ENCODE results near the gene PTPRG. TPM values are rescaled to one million over a fixed set of nuclear protein-coding genes. Genes with fewer than 3 reads are reported as not detected.
"Not testable (repeated sequence)": the region's sequence is repeated elsewhere in the genome, so short reads cannot be mapped to it uniquely, and the experiment has no call there.

PTPRG gene
- total RNA-seq, 2 experiments from 2014 or later, result 0.13 to 0.70 TPM

GRCh38 chr3:61812517-61812916, 251.1 kb downstream of the PTPRG start:
- H2AFZ ChIP-seq (ENCODE audit: low read length), result no peak overlapping the region
- BruUV-seq (replicated peaks), result no TSS peak
- POLR2A ChIA-PET, result no interaction called here

GRCh38 chr3:61813636-61814035, 252.3 kb downstream of the PTPRG start:
- Histone ChIP-seq H3K4me2 (ENCODE audit: low read length) (no peak overlapping the region), H3K4me3 (ENCODE audit: low read depth, low read length, poor library complexity, severe bottlenecking) (no peak overlapping the region), H3K27ac (ENCODE audit: low read depth, low read length, poor library complexity, severe bottlenecking) (no peak overlapping the region), H3K36me3 (ENCODE audit: insufficient read depth, low read length) (no peaks in the 10 kb centered on the region), H3K9me3 (ENCODE audit: low read length) (no peaks in the 10 kb centered on the region), H4K20me1 (ENCODE audit: insufficient read depth, low read length) (no peaks in the 10 kb centered on the region), H3K9me2 (ENCODE audit: insufficient read depth, low read length) (no peaks in the 10 kb centered on the region), H3K4me1 (ENCODE audit: insufficient read depth, low read length, poor library complexity, severe bottlenecking) (no peaks in the 10 kb centered on the region), H3K79me2 (ENCODE audit: insufficient read depth, low read depth, low read length) (no peaks in the 10 kb centered on the region), H2AFZ (ENCODE audit: low read length) (no peak overlapping the region)
- DNase-seq (ENCODE audit: low spot score), result no peak
- POLR2A ChIA-PET, result interaction anchor here (0.7 kb wide), 2 partner anchors 81 to 1294 kb away, joined by 3 read pairs; no protein-coding TSS in a partner anchor
- intact Hi-C loops (cut with micrococcal nuclease; ENCODE audit: unreplicated experiment), result no loop called here
- BruUV-seq (replicated peaks), result no TSS peak
- TF ChIP-seq CTCF (conservative IDR thresholded peaks at IDR 0.05; ENCODE audit: low read length) (no peak), EZH2phosphoT487 (IDR thresholded peaks at IDR 0.05; ENCODE audit: borderline replicate concordance, low read depth, low read length) (no peak)
- CTCF ChIA-PET (ENCODE audit: unreplicated experiment), result no interaction called here

More at GRCh38 chr3:61812517-61812916, 251.1 kb downstream of the PTPRG start:
- Histone ChIP-seq H3K27ac (ENCODE audit: low read depth, low read length, poor library complexity, severe bottlenecking) (no peak overlapping the region), H3K79me2 (ENCODE audit: insufficient read depth, low read depth, low read length) (no peaks in the 10 kb centered on the region), H4K20me1 (ENCODE audit: insufficient read depth, low read length) (no peaks in the 10 kb centered on the region), H3K4me2 (ENCODE audit: low read length) (no peak overlapping the region), H3K4me1 (ENCODE audit: insufficient read depth, low read length, poor library complexity, severe bottlenecking) (no peaks in the 10 kb centered on the region), H3K36me3 (ENCODE audit: insufficient read depth, low read length) (no peaks in the 10 kb centered on the region), H3K4me3 (ENCODE audit: low read depth, low read length, poor library complexity, severe bottlenecking) (no peak overlapping the region), H3K9me2 (ENCODE audit: insufficient read depth, low read length) (no peaks in the 10 kb centered on the region), H3K9me3 (ENCODE audit: low read length) (no peaks in the 10 kb centered on the region)
- DNase-seq (ENCODE audit: low spot score), result no peak
- CTCF ChIA-PET (ENCODE audit: unreplicated experiment), result no interaction called here
- intact Hi-C loops (cut with micrococcal nuclease; ENCODE audit: unreplicated experiment), result no loop called here
- TF ChIP-seq CTCF (conservative IDR thresholded peaks at IDR 0.05; ENCODE audit: low read length) (no peak), EZH2phosphoT487 (IDR thresholded peaks at IDR 0.05; ENCODE audit: borderline replicate concordance, low read depth, low read length) (no peak)

- Histone ChIP-seq H3K9me2 (ENCODE audit: insufficient read depth, low read length) (no peaks in the 10 kb centered on the region), H3K4me1 (ENCODE audit: insufficient read depth, low read length, poor library complexity, severe bottlenecking) (no peaks in the 10 kb centered on the region), H3K4me2 (ENCODE audit: low read length) (no peak overlapping the region), H2AFZ (ENCODE audit: low read length) (no peak overlapping the region), H3K9me3 (ENCODE audit: low read length) (no peaks in the 10 kb centered on the region), H3K27ac (ENCODE audit: low read depth, low read length, poor library complexity, severe bottlenecking) (no peak overlapping the region), H3K36me3 (ENCODE audit: insufficient read depth, low read length) (no peaks in the 10 kb centered on the region), H3K79me2 (ENCODE audit: insufficient read depth, low read depth, low read length) (no peaks in the 10 kb centered on the region), H4K20me1 (ENCODE audit: insufficient read depth, low read length) (no peaks in the 10 kb centered on the region), H3K4me3 (ENCODE audit: low read depth, low read length, poor library complexity, severe bottlenecking) (no peak overlapping the region)
- ChIA-PET POLR2A (interaction anchor here (0.6 kb wide), 4 partner anchors 33 to 512 kb away, joined by 3 to 6 read pairs (median 4); no protein-coding TSS in a partner anchor), CTCF (ENCODE audit: unreplicated experiment) (no interaction called here)
- no TSS peak for BruUV-seq (replicated peaks)
- no peak for DNase-seq (ENCODE audit: low spot score)
- intact Hi-C loops (cut with micrococcal nuclease; ENCODE audit: unreplicated experiment), result no loop called here
- TF ChIP-seq EZH2phosphoT487 (IDR thresholded peaks at IDR 0.05; ENCODE audit: borderline replicate concordance, low read depth, low read length) (no peak), CTCF (conservative IDR thresholded peaks at IDR 0.05; ENCODE audit: low read length) (no peak)
These were observed 253.3 kb downstream of the PTPRG start for GRCh38 chr3:61814674-61815073.

GRCh38 chr3:61816304-61816703, 254.9 kb downstream of the PTPRG start:
- H3K4me2 ChIP-seq (ENCODE audit: low read length); DNase-seq (ENCODE audit: low spot score); H3K36me3 ChIP-seq (ENCODE audit: insufficient read depth, low read length); H3K4me3 ChIP-seq (ENCODE audit: low read depth, low read length, poor library complexity, severe bottlenecking); H3K9me2 ChIP-seq (ENCODE audit: insufficient read depth, low read length); intact Hi-C loops (cut with micrococcal nuclease; ENCODE audit: unreplicated experiment); H3K4me1 ChIP-seq (ENCODE audit: insufficient read depth, low read length, poor library complexity, severe bottlenecking); CTCF ChIA-PET (ENCODE audit: unreplicated experiment); H2AFZ ChIP-seq (ENCODE audit: low read length); H3K9me3 ChIP-seq (ENCODE audit: low read length); H4K20me1 ChIP-seq (ENCODE audit: insufficient read depth, low read length); H3K27ac ChIP-seq (ENCODE audit: low read depth, low read length, poor library complexity, severe bottlenecking); H3K79me2 ChIP-seq (ENCODE audit: insufficient read depth, low read depth, low read length); BruUV-seq (replicated peaks): not testable (repeated sequence)
- POLR2A ChIA-PET, result interaction anchor here (0.6 kb wide), 1 partner anchor 123 kb away, joined by 6 read pairs; no protein-coding TSS in a partner anchor
